ENCODE measurements around the gene STX3.

The STX3 gene

GRCh38 chr11:59766542-59767224 is 11.5 kb downstream of the STX3 start:
- H3K4me3 ChIP-seq (ENCODE audit: low read depth, low read length), result no peak overlapping the region
- TF ChIP-seq CTCF (IDR thresholded peaks at IDR 0.05; ENCODE audit: borderline replicate concordance, insufficient read depth, low read depth, low read length), result no peak

- no peak for TF ChIP-seq CTCF (IDR thresholded peaks at IDR 0.05; ENCODE audit: borderline replicate concordance, insufficient read depth, low read depth, low read length)
Measured at GRCh38 chr11:59767225-59767611, 12.0 kb downstream of the STX3 start.

GRCh38 chr11:59769111-59769510 is 13.9 kb downstream of the STX3 start:
- no peak for TF ChIP-seq CTCF (IDR thresholded peaks at IDR 0.05; ENCODE audit: borderline replicate concordance, insufficient read depth, low read depth, low read length)
- no peak overlapping the region for H3K4me3 ChIP-seq (ENCODE audit: low read depth, low read length)

More at GRCh38 chr11:59767225-59767611, 12.0 kb downstream of the STX3 start:
- H3K4me3 ChIP-seq (ENCODE audit: low read depth, low read length), result no peak overlapping the region

GRCh38 chr11:59769828-59770227 is 14.7 kb downstream of the STX3 start:
- H3K4me3 ChIP-seq (ENCODE audit: low read depth, low read length), result no peak overlapping the region
- no peak for TF ChIP-seq CTCF (IDR thresholded peaks at IDR 0.05; ENCODE audit: borderline replicate concordance, insufficient read depth, low read depth, low read length)

GRCh38 chr11:59770319-59770718 is 15.1 kb downstream of the STX3 start:
- TF ChIP-seq CTCF (IDR thresholded peaks at IDR 0.05; ENCODE audit: borderline replicate concordance, insufficient read depth, low read depth, low read length), result no peak
- H3K4me3 ChIP-seq (ENCODE audit: low read depth, low read length), result no peak overlapping the region

GRCh38 chr11:59770869-59771268 is 15.7 kb downstream of the STX3 start:
- H3K4me3 ChIP-seq (ENCODE audit: low read depth, low read length), result no peak overlapping the region
- TF ChIP-seq CTCF (IDR thresholded peaks at IDR 0.05; ENCODE audit: borderline replicate concordance, insufficient read depth, low read depth, low read length), result no peak

GRCh38 chr11:59771605-59772004 is 16.4 kb downstream of the STX3 start:
- no peak for TF ChIP-seq CTCF (IDR thresholded peaks at IDR 0.05; ENCODE audit: borderline replicate concordance, insufficient read depth, low read depth, low read length)

More at GRCh38 chr11:59771605-59772004, 16.4 kb downstream of the STX3 start:
- H3K4me3 ChIP-seq (ENCODE audit: low read depth, low read length), result no peak overlapping the region
